Measurements from ENCODE around the gene MUC20.
"Not testable (repeated sequence)": the region's sequence is repeated elsewhere in the genome, so short reads cannot be mapped to it uniquely, and the experiment has no call there.

The MUC20 gene

GRCh38 chr3:195693428-195694216, 27.2 kb upstream of the MUC20 start:
- no peak for DNase-seq

- DNase-seq = not testable (repeated sequence)
Measured at GRCh38 chr3:195694217-195695076, 26.3 kb upstream of the MUC20 start.

- DNase-seq = no peak
Measured at GRCh38 chr3:195696632-195697278, 24.0 kb upstream of the MUC20 start.

GRCh38 chr3:195697582-195698324, 23.0 kb upstream of the MUC20 start:
- DNase-seq = no peak

- DNase-seq = no peak
Measured at GRCh38 chr3:195698325-195698646, 22.5 kb upstream of the MUC20 start.

- DNase-seq = no peak
Measured at GRCh38 chr3:195698647-195699387, 22.0 kb upstream of the MUC20 start.

GRCh38 chr3:195699388-195699771, 21.4 kb upstream of the MUC20 start:
- no peak for DNase-seq

- no peak for DNase-seq
Measured at GRCh38 chr3:195699860-195700259, 20.9 kb upstream of the MUC20 start.

GRCh38 chr3:195700319-195700718, 20.5 kb upstream of the MUC20 start:
- no peak for DNase-seq

GRCh38 chr3:195701042-195701915, 19.5 kb upstream of the MUC20 start:
- DNase-seq = no peak

- no peak for DNase-seq
Measured at GRCh38 chr3:195703776-195704175, 17.0 kb upstream of the MUC20 start.

GRCh38 chr3:195704433-195704999, 16.3 kb upstream of the MUC20 start:
- DNase-seq = no peak

- DNase-seq = no peak
Measured at GRCh38 chr3:195705081-195705991, 15.4 kb upstream of the MUC20 start.

GRCh38 chr3:195708061-195708460, 12.7 kb upstream of the MUC20 start:
- DNase-seq = no peak

GRCh38 chr3:195708626-195709481, 11.9 kb upstream of the MUC20 start:
- DNase-seq = no peak

- no peak for DNase-seq
Measured at GRCh38 chr3:195709676-195710085, 11.1 kb upstream of the MUC20 start.

- DNase-seq = not testable (repeated sequence)
Measured at GRCh38 chr3:195710126-195710905, 10.5 kb upstream of the MUC20 start.
